HUES64 (cell line): ENCODE data around the gene JOSD2.

Experiments
- H3K27ac ChIP-seq: 2 replicates; pipeline ENCODE4 v1.7.0; 2013; ENCODE audit warnings: low read depth, low read length, inconsistent platforms
- H3K27me3 ChIP-seq: 2 replicates; pipeline ENCODE4 v1.6.1; 2013; ENCODE audit warnings: mild to moderate bottlenecking, low read length; ENCODE audit not compliant: insufficient read depth
- H3K36me3 ChIP-seq: 2 replicates; pipeline ENCODE4 v1.6.1; 2013; ENCODE audit warnings: mild to moderate bottlenecking, low read length; ENCODE audit not compliant: insufficient read depth
- H3K4me1 ChIP-seq: 2 replicates; pipeline ENCODE4 v1.6.1; 2013; ENCODE audit warnings: mild to moderate bottlenecking, low read length, moderate library complexity; ENCODE audit not compliant: insufficient read depth
- H3K4me3 ChIP-seq: 2 replicates; pipeline ENCODE4 v1.5.1; 2013; ENCODE audit warnings: mild to moderate bottlenecking, low read length, moderate library complexity
- H3K9ac ChIP-seq: 2 replicates; pipeline ENCODE4 v1.6.1; 2013; ENCODE audit warnings: mild to moderate bottlenecking, low read depth, low read length
- H3K9me3 ChIP-seq: 2 replicates; pipeline ENCODE4 v1.6.1; 2013; ENCODE audit warnings: low read depth, low read length; ENCODE audit not compliant: insufficient read depth
- WGBS: fragments of 150-250, 120-280 bp; methylation state at CpG from one replicate; pipeline ENCODE4 v1.1.7; 2013; ENCODE audit warnings: missing lambda C conversion rate; 5-methylcytosine and 5-hydroxymethylcytosine counted together

Gene JOSD2

GRCh38 chr19:50490991-50491472 lies 20.0 kb downstream of the JOSD2 start:
- no peaks in the 10 kb centered on the region; the same call in 1 of the 2 replicates for H3K4me1 ChIP-seq
- H3K27ac ChIP-seq, result no peak overlapping the region
- peaks cover 17% of the 10 kb centered on the region for H3K9me3 ChIP-seq
- WGBS, result 82% methylated on average over 26 of the region's 26 CpGs
- no peaks in the 10 kb centered on the region for H3K36me3 ChIP-seq
- H3K27me3 ChIP-seq, result peaks cover 35% of the 10 kb centered on the region
- H3K4me3 ChIP-seq, result no peak overlapping the region
- H3K9ac ChIP-seq, result no peak overlapping the region

GRCh38 chr19:50490411-50490811 lies 20.6 kb downstream of the JOSD2 start:
- no peak overlapping the region for H3K9ac ChIP-seq
- H3K27me3 ChIP-seq, result peaks cover 35% of the 10 kb centered on the region
- no peak overlapping the region for H3K4me3 ChIP-seq
- no peak overlapping the region for H3K27ac ChIP-seq
- WGBS, result 91% methylated on average over 16 of the region's 18 CpGs
- peaks cover 23% of the 10 kb centered on the region for H3K9me3 ChIP-seq
- H3K36me3 ChIP-seq, result no peaks in the 10 kb centered on the region
- no peaks in the 10 kb centered on the region; the same call in 1 of the 2 replicates for H3K4me1 ChIP-seq

GRCh38 chr19:50489461-50490011 lies 21.5 kb downstream of the JOSD2 start:
- no peak overlapping the region for H3K27ac ChIP-seq

GRCh38 chr19:50488389-50489194 lies 22.4 kb downstream of the JOSD2 start:
- Histone ChIP-seq H3K36me3 (no peaks in the 10 kb centered on the region; the same call in 1 of the 2 replicates), H3K4me1 (no peaks in the 10 kb centered on the region; the same call in 1 of the 2 replicates), H3K27ac (no peak overlapping the region), H3K9ac (no peak overlapping the region), H3K27me3 (peaks cover 31% of the 10 kb centered on the region), H3K4me3 (no peak overlapping the region), H3K9me3 (peaks cover 31% of the 10 kb centered on the region)
- 50% methylated on average over 13 of the region's 13 CpGs for WGBS

More at GRCh38 chr19:50489461-50490011, 21.5 kb downstream of the JOSD2 start:
- H3K36me3 ChIP-seq, result no peaks in the 10 kb centered on the region
- 0 out of 2 replicates have a peak overlapping the region, but pooled peaks have one; percentile 13 for H3K4me3 ChIP-seq
- peaks cover 31% of the 10 kb centered on the region for H3K27me3 ChIP-seq
- 53% methylated on average over 24 of the region's 24 CpGs for WGBS
- H3K9me3 ChIP-seq, result peaks cover 31% of the 10 kb centered on the region
- no peaks in the 10 kb centered on the region; the same call in 1 of the 2 replicates for H3K4me1 ChIP-seq
- H3K9ac ChIP-seq, result no peak overlapping the region

GRCh38 chr19:50486823-50487515 lies 24.0 kb downstream of the JOSD2 start:
- peaks cover 17% of the 10 kb centered on the region for H3K27me3 ChIP-seq
- 78% methylated on average over 18 of the region's 18 CpGs for WGBS
- no peak overlapping the region for H3K4me3 ChIP-seq
- H3K27ac ChIP-seq, result no peak overlapping the region
- H3K9ac ChIP-seq, result no peak overlapping the region
- H3K9me3 ChIP-seq, result peaks cover 31% of the 10 kb centered on the region
- H3K36me3 ChIP-seq, result peaks cover 8% of the 10 kb centered on the region; the same call in 1 of the 2 replicates
- no peaks in the 10 kb centered on the region; the same call in 1 of the 2 replicates for H3K4me1 ChIP-seq

- peaks cover 22% of the 10 kb centered on the region for H3K36me3 ChIP-seq
- H3K4me1 ChIP-seq, result no peaks in the 10 kb centered on the region; the same call in 1 of the 2 replicates
- no peak overlapping the region for H3K27ac ChIP-seq
- peaks cover 9% of the 10 kb centered on the region; the same call in 1 of the 2 replicates for H3K27me3 ChIP-seq
- H3K9ac ChIP-seq, result no peak overlapping the region
- H3K4me3 ChIP-seq, result no peak overlapping the region
- H3K9me3 ChIP-seq, result peaks cover 25% of the 10 kb centered on the region
- WGBS, result 93% methylated on average over 10 of the region's 10 CpGs
Measured at GRCh38 chr19:50485284-50485955, 25.6 kb downstream of the JOSD2 start.

GRCh38 chr19:50482916-50483315 lies 28.1 kb downstream of the JOSD2 start:
- Histone ChIP-seq H3K4me3 (no peak overlapping the region), H3K4me1 (no peaks in the 10 kb centered on the region), H3K9ac (no peak overlapping the region), H3K36me3 (peaks cover 42% of the 10 kb centered on the region), H3K27me3 (no peaks in the 10 kb centered on the region), H3K9me3 (peaks cover 31% of the 10 kb centered on the region), H3K27ac (no peak overlapping the region)
- 97% methylated on average over 10 of the region's 10 CpGs for WGBS

GRCh38 chr19:50482271-50482855 lies 28.6 kb downstream of the JOSD2 start:
- WGBS, result 92% methylated on average over 16 of the region's 16 CpGs
- Histone ChIP-seq H3K36me3 (peaks cover 44% of the 10 kb centered on the region), H3K9me3 (peaks cover 31% of the 10 kb centered on the region), H3K27me3 (no peaks in the 10 kb centered on the region), H3K4me1 (no peaks in the 10 kb centered on the region), H3K27ac (no peak overlapping the region), H3K4me3 (no peak overlapping the region), H3K9ac (no peak overlapping the region)

GRCh38 chr19:50481351-50482149 lies 29.4 kb downstream of the JOSD2 start:
- no peak overlapping the region for H3K27ac ChIP-seq
- peaks cover 44% of the 10 kb centered on the region for H3K36me3 ChIP-seq
- 93% methylated on average over 27 of the region's 27 CpGs for WGBS

More at GRCh38 chr19:50481351-50482149, 29.4 kb downstream of the JOSD2 start:
- Histone ChIP-seq H3K4me1 (no peaks in the 10 kb centered on the region), H3K4me3 (no peak overlapping the region), H3K9me3 (peaks cover 25% of the 10 kb centered on the region), H3K9ac (no peak overlapping the region), H3K27me3 (no peaks in the 10 kb centered on the region)
